ENCODE measurements around the gene CCDC159. TPM values are rescaled to one million over a fixed set of nuclear protein-coding genes. Genes with fewer than 3 reads are reported as not detected.

CCDC159 gene
- total RNA-seq, 2 donors from 2014 or later = 26.5 to 32.6 TPM

GRCh38 chr19:11323601-11324078 is 22.7 kb upstream of the CCDC159 start:
- 54 to 64% methylated on average over 3 to 5 of the region's 5 CpGs for WGBS, 2 donors
- no peak for DNase-seq
- Histone ChIP-seq H3K36me3 (replicated peaks in 1 of 2; ENCODE audit: insufficient read depth in 1 of 2, low read depth in 2 of 2) (peaks cover 0 to 16% of the 10 kb centered on the region in 2 donors), H3K27me3 (no peaks in the 10 kb centered on the region), H3K27ac (peak overlapping the region in 3 of 4 donors; percentile 58 to 70 (median 68)), H3K4me1 (peaks cover 28% of the 10 kb centered on the region), H3K4me3 (no peak overlapping the region), H3K9me3 (no peaks in the 10 kb centered on the region)
- no peak for TF ChIP-seq POLR2A (IDR thresholded peaks at IDR 0.05)
- TF ChIP-seq, protein P1, sequence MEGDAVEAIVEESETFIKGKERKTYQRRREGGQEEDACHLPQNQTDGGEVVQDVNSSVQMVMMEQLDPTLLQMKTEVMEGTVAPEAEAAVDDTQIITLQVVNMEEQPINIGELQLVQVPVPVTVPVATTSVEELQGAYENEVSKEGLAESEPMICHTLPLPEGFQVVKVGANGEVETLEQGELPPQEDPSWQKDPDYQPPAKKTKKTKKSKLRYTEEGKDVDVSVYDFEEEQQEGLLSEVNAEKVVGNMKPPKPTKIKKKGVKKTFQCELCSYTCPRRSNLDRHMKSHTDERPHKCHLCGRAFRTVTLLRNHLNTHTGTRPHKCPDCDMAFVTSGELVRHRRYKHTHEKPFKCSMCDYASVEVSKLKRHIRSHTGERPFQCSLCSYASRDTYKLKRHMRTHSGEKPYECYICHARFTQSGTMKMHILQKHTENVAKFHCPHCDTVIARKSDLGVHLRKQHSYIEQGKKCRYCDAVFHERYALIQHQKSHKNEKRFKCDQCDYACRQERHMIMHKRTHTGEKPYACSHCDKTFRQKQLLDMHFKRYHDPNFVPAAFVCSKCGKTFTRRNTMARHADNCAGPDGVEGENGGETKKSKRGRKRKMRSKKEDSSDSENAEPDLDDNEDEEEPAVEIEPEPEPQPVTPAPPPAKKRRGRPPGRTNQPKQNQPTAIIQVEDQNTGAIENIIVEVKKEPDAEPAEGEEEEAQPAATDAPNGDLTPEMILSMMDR (IDR thresholded peaks at IDR 0.05) = no peak
- ATAC-seq = peak; percentile 3
- intact Hi-C loops (cut with DNase I) = no loop called here

DNA sequence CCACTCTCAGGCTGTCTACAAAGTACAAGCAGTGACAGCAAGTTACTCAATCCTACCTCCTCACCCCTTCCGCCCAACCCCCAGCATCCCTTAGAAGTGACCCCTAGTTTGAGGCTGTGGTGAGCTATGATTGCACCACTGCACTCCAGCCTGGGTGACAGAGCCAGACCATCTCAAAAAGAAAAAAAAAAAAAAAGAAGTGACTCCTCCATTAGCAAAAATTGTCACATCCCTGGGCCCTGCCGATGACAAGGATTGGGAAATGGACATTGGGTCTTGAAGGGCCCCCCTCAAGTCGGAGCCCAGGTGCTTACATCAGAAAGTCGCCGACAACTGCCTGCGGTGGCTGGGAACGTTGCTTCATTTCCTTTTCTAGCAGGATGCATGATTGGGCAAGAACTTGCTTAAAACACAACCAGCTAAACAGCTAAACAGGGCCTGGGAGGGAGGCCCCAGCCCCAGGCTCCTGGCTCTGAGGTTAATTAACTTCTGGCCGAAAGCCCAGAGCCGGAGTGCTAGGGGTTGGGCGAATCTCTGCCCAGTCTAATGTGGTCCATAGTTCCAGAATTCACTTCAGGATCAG is 22.1 kb upstream of the CCDC159 start:
- intact Hi-C loops (cut with DNase I) = no loop called here
- H3K36me3 ChIP-seq (replicated peaks in 1 of 2; ENCODE audit: insufficient read depth in 1 of 2, low read depth in 2 of 2) = peaks cover 0 to 19% of the 10 kb centered on the region in 2 donors
- DNase-seq (peak; percentile 56 to 84 (median 74)), ATAC-seq (peak; percentile 79)
- WGBS, 2 donors = 35 to 42% methylated on average over 7 to 10 of the region's 10 CpGs
- peaks cover 28% of the 10 kb centered on the region for H3K4me1 ChIP-seq
- TF ChIP-seq POLR2A (IDR thresholded peaks at IDR 0.05) = peak in 1 of 3 donors; percentile 7
- TF ChIP-seq, protein P1 (IDR thresholded peaks at IDR 0.05) = no peak
- H3K4me3 ChIP-seq = no peak overlapping the region
- peak overlapping the region in 3 of 4 donors; percentile 58 to 70 (median 68) for H3K27ac ChIP-seq
- H3K27me3 ChIP-seq = no peaks in the 10 kb centered on the region
- H3K9me3 ChIP-seq = no peaks in the 10 kb centered on the region

DNA sequence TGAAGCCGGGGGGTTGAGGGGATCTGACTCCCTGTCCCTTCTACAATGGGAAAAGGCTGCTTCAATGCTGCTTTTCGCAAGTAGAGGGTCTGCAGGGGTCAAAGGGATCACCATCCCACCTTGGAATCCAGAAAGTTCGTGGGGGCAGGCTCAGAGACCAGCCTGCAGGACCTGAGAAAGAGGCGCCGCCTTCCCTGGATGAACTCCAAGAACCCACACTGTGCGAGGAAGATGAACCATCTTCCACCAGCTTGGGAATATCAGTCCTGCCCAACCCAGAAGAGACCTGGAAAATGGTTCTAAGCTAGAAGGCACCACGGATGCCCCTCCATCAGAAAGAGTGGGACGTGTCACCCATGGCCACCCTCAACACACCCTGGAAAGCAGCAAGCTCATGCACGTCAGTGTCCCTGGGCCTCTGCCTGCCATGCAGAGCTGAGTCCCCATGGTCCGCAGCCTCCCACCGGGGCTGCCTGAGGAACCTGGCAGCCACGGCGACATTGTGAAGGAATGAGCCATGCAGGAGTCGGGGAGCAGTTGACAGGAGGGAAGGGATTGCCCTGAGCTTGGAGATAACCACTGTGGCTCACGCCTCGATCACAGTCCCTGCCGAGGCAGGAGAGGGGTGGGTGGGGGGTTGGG is 21.4 kb upstream of the CCDC159 start:
- no peak for DNase-seq
- peak overlapping the region in 2 of 4 donors; percentile 68 to 70 for H3K27ac ChIP-seq
- H3K4me1 ChIP-seq = peaks cover 28% of the 10 kb centered on the region
- no peaks in the 10 kb centered on the region for H3K9me3 ChIP-seq
- TF ChIP-seq POLR2A (IDR thresholded peaks at IDR 0.05) = no peak
- TF ChIP-seq, protein P1 (IDR thresholded peaks at IDR 0.05) = no peak
- ATAC-seq = no peak
- intact Hi-C loops (cut with DNase I) = no loop called here
- H3K27me3 ChIP-seq = no peaks in the 10 kb centered on the region
- H3K36me3 ChIP-seq (replicated peaks in 1 of 2; ENCODE audit: insufficient read depth in 1 of 2, low read depth in 2 of 2) = peaks cover 0 to 24% of the 10 kb centered on the region in 2 donors
- 61 to 76% methylated on average over 7 to 13 of the region's 17 CpGs for WGBS, 2 donors
- no peak overlapping the region for H3K4me3 ChIP-seq

DNA sequence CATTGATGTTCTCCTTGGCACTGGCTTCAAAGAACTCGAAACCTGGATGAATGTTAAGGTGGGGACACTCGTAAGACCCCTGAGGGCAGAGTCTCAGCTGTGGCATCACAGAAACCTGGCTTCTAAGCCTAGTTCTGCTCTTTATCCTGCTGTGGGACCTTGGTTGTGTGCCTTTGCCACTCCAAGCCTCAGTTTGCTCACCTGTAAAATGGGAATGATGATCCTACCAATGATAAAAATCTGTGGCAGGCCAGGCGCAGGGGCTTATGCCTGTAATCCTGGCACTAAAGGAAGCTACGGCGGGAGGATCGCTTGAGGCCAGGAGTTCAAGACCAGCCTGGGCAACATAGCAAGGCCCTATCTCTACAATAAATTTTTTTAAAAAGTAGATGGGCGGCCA is 20.8 kb upstream of the CCDC159 start:
- ATAC-seq (no peak), DNase-seq (no peak)
- intact Hi-C loops (cut with DNase I) = no loop called here
- H3K9me3 ChIP-seq = no peaks in the 10 kb centered on the region
- H3K4me3 ChIP-seq = no peak overlapping the region
- no peaks in the 10 kb centered on the region for H3K27me3 ChIP-seq
- TF ChIP-seq, protein P1 (IDR thresholded peaks at IDR 0.05) = no peak
- TF ChIP-seq POLR2A (IDR thresholded peaks at IDR 0.05) = no peak
- peaks cover 0 to 24% of the 10 kb centered on the region in 2 donors for H3K36me3 ChIP-seq (replicated peaks in 1 of 2; ENCODE audit: insufficient read depth in 1 of 2, low read depth in 2 of 2)
- no peak overlapping the region for H3K27ac ChIP-seq
- WGBS, 2 donors = 92 to 97% methylated on average over 7 of the region's 7 CpGs
- peaks cover 28% of the 10 kb centered on the region for H3K4me1 ChIP-seq
